OCI-M2 (cell line): ENCODE data around the gene ZFP90.
"Not testable (repeated sequence)": the region's sequence is repeated elsewhere in the genome, so short reads cannot be mapped to it uniquely, and the experiment has no call there.

ENCODE experiments used
- DNase-seq: peaks from one replicate; lab custom pipeline; 2025; ENCODE audit not compliant: unreplicated experiment; lab: John Stamatoyannopoulos, UW

ZFP90 gene

GRCh38 chr16:68538880-68539701, at the start of gene ZFP90:
Gene ZFP90, plus strand, starts transcription at chr16:68539291. Its CDS starts 502 bp downstream, at chr16:68539793.
- DNase-seq = no peak

- DNase-seq = no peak
Measured at GRCh38 chr16:68490358-68490757, 48.7 kb upstream of the ZFP90 start.

- no peak for DNase-seq
Measured at GRCh38 chr16:68490829-68491575, 48.1 kb upstream of the ZFP90 start.

GRCh38 chr16:68491576-68491950, 47.5 kb upstream of the ZFP90 start:
- no peak for DNase-seq

GRCh38 chr16:68492151-68492542, 46.9 kb upstream of the ZFP90 start:
- no peak for DNase-seq

GRCh38 chr16:68492543-68493411, 46.3 kb upstream of the ZFP90 start:
- DNase-seq = no peak

GRCh38 chr16:68493412-68494070, 45.5 kb upstream of the ZFP90 start:
- no peak for DNase-seq

- not testable (repeated sequence) for DNase-seq
Measured at GRCh38 chr16:68494261-68494660, 44.8 kb upstream of the ZFP90 start.

GRCh38 chr16:68496689-68497088, 42.4 kb upstream of the ZFP90 start:
- DNase-seq = no peak

GRCh38 chr16:68499006-68499405, 40.1 kb upstream of the ZFP90 start:
- no peak for DNase-seq

GRCh38 chr16:68503334-68503733, 35.8 kb upstream of the ZFP90 start:
- DNase-seq = no peak

- DNase-seq = no peak
Measured at GRCh38 chr16:68504066-68504465, 35.0 kb upstream of the ZFP90 start.

GRCh38 chr16:68506331-68507053, 32.6 kb upstream of the ZFP90 start:
- DNase-seq = no peak

- no peak for DNase-seq
Measured at GRCh38 chr16:68508013-68508412, 31.1 kb upstream of the ZFP90 start.

- no peak for DNase-seq
Measured at GRCh38 chr16:68508641-68509240, 30.4 kb upstream of the ZFP90 start.

- no peak for DNase-seq
Measured at GRCh38 chr16:68509381-68509780, 29.7 kb upstream of the ZFP90 start.

- no peak for DNase-seq
Measured at GRCh38 chr16:68510775-68511174, 28.3 kb upstream of the ZFP90 start.

- DNase-seq = no peak
Measured at GRCh38 chr16:68512183-68512582, 26.9 kb upstream of the ZFP90 start.

GRCh38 chr16:68512742-68513141, 26.3 kb upstream of the ZFP90 start:
- no peak for DNase-seq

- DNase-seq = no peak
Measured at GRCh38 chr16:68514511-68514910, 24.6 kb upstream of the ZFP90 start.
